Lower lobe of right lung (tissue), 2 donors: ENCODE results near the gene ULK1. TPM values are rescaled to one million over a fixed set of nuclear protein-coding genes. Genes with fewer than 3 reads are reported as not detected.
"Not testable (repeated sequence)": the region's sequence is repeated elsewhere in the genome, so short reads cannot be mapped to it uniquely, and the experiment has no call there.

Experiments
- ATAC-seq, 2 donors: fragments of 200-7000 bp; cut with Tn5 transposase; one replicate each; pipeline ENCODE4 v1.9.1; 2020 to 2022; ENCODE audit warnings: mild to moderate bottlenecking in 2 of 2, moderate library complexity in 2 of 2
- DNase-seq: peaks from one replicate; pipeline ENCODE4 v3.0.0-alpha.2; 2020
- H3K27ac ChIP-seq: fragments of 200-600 bp; one replicate; pipeline ENCODE4 v1.8.0; 2022
- H3K27me3 ChIP-seq: fragments of 200-600 bp; one replicate; pipeline ENCODE4 v1.8.0; 2022; ENCODE audit warnings: low read depth
- H3K36me3 ChIP-seq: fragments of 200-600 bp; one replicate; pipeline ENCODE4 v1.8.0; 2022; ENCODE audit warnings: mild to moderate bottlenecking
- H3K4me1 ChIP-seq: fragments of 200-600 bp; one replicate; pipeline ENCODE4 v1.8.0; 2022
- H3K4me3 ChIP-seq: fragments of 200-600 bp; one replicate; pipeline ENCODE4 v1.8.0; 2022; ENCODE audit warnings: mild to moderate bottlenecking
- H3K9me3 ChIP-seq: fragments of 200-600 bp; one replicate; pipeline ENCODE4 v1.8.0; 2022
- CTCF ChIP-seq: fragments of 200-600 bp; IDR thresholded peaks from one replicate; pipeline ENCODE4 v1.8.0; 2022; ENCODE audit warnings: antibody characterized with exemption, mild to moderate bottlenecking
- intact Hi-C: fragments of 100-400 bp; cut with DNase I; formaldehyde crosslinking; loops from one replicate; pipeline ENCODE4 v1.11.0; 2022
- total RNA-seq: library from RNA; stranded (reverse); fragmentation: NEBNext Ultra II Directional; extraction: Animal tissue kit (Norgen Biotek cat#: 25700); gene quantifications from one replicate; pipeline ENCODE4 v1.2.1, GENCODE V29; 2021
- donor health status: DM: no; HTN: yes; CAD: no; lungs with severe emphysema.

The ULK1 gene
- total RNA-seq, 1 donor from 2014 or later, result 32.2 TPM

- Histone ChIP-seq H3K4me3 (no peak overlapping the region), H3K36me3 (no peaks in the 10 kb centered on the region), H3K27me3 (no peaks in the 10 kb centered on the region), H3K27ac (no peak overlapping the region), H3K4me1 (no peaks in the 10 kb centered on the region), H3K9me3 (no peaks in the 10 kb centered on the region)
- no peak for TF ChIP-seq CTCF
- intact Hi-C loops, result no loop called here
- DNase-seq (no peak), ATAC-seq (no peak)
These were observed 26.3 kb upstream of the ULK1 start for GRCh38 chr12:131867891-131868675.

GRCh38 chr12:131869871-131870418, 24.5 kb upstream of the ULK1 start:
- H3K27me3 ChIP-seq, result no peaks in the 10 kb centered on the region
- H3K36me3 ChIP-seq, result no peaks in the 10 kb centered on the region
- no peak for ATAC-seq
- H3K27ac ChIP-seq, result no peak overlapping the region
- no peak for DNase-seq
- H3K4me3 ChIP-seq, result no peak overlapping the region
- no peak for TF ChIP-seq CTCF
- intact Hi-C loops, result no loop called here
- H3K9me3 ChIP-seq, result no peaks in the 10 kb centered on the region
- no peaks in the 10 kb centered on the region for H3K4me1 ChIP-seq

- no peak for TF ChIP-seq CTCF
These were observed 22.7 kb upstream of the ULK1 start for GRCh38 chr12:131871677-131872076.

GRCh38 chr12:131872154-131873051, 22.0 kb upstream of the ULK1 start:
- no peak overlapping the region for H3K4me3 ChIP-seq
- H3K27ac ChIP-seq, result no peak overlapping the region
- TF ChIP-seq CTCF, result no peak
- H3K27me3 ChIP-seq, result no peaks in the 10 kb centered on the region
- no peaks in the 10 kb centered on the region for H3K4me1 ChIP-seq
- intact Hi-C loops, result no loop called here
- DNase-seq (no peak), ATAC-seq (peak; percentile 58 to 75)
- H3K36me3 ChIP-seq, result no peaks in the 10 kb centered on the region
- no peaks in the 10 kb centered on the region for H3K9me3 ChIP-seq

More at GRCh38 chr12:131871677-131872076, 22.7 kb upstream of the ULK1 start:
- H3K9me3 ChIP-seq, result no peaks in the 10 kb centered on the region
- H3K4me3 ChIP-seq, result no peak overlapping the region
- intact Hi-C loops, result no loop called here
- H3K27me3 ChIP-seq, result no peaks in the 10 kb centered on the region
- no peaks in the 10 kb centered on the region for H3K4me1 ChIP-seq
- DNase-seq (no peak), ATAC-seq (peak in 1 of 2 donors; percentile 10)
- no peak overlapping the region for H3K27ac ChIP-seq
- H3K36me3 ChIP-seq, result no peaks in the 10 kb centered on the region

- ATAC-seq (no peak), DNase-seq (peak; percentile 39)
- Histone ChIP-seq H3K4me3 (no peak overlapping the region), H3K9me3 (no peaks in the 10 kb centered on the region), H3K36me3 (no peaks in the 10 kb centered on the region), H3K27ac (no peak overlapping the region), H3K27me3 (no peaks in the 10 kb centered on the region), H3K4me1 (no peaks in the 10 kb centered on the region)
- intact Hi-C loops, result no loop called here
- no peak for TF ChIP-seq CTCF
These were observed 21.1 kb upstream of the ULK1 start for GRCh38 chr12:131873293-131873692.

- intact Hi-C loops, ATAC-seq: not testable (repeated sequence)
These were observed 19.4 kb upstream of the ULK1 start for GRCh38 chr12:131874972-131875371.

GRCh38 chr12:131877216-131877615, 17.2 kb upstream of the ULK1 start:
- DNase-seq, H3K36me3 ChIP-seq, H3K4me1 ChIP-seq, intact Hi-C loops, H3K27ac ChIP-seq, H3K27me3 ChIP-seq, H3K4me3 ChIP-seq, ATAC-seq, H3K9me3 ChIP-seq: not testable (repeated sequence)

More at GRCh38 chr12:131874972-131875371, 19.4 kb upstream of the ULK1 start:
- H3K27me3 ChIP-seq, H3K36me3 ChIP-seq, H3K9me3 ChIP-seq, H3K4me1 ChIP-seq, DNase-seq, H3K27ac ChIP-seq, H3K4me3 ChIP-seq: not testable (repeated sequence)

- H3K4me3 ChIP-seq, H3K27me3 ChIP-seq, H3K4me1 ChIP-seq, H3K27ac ChIP-seq, H3K36me3 ChIP-seq, ATAC-seq, H3K9me3 ChIP-seq, intact Hi-C loops, DNase-seq: not testable (repeated sequence)
These were observed 16.0 kb upstream of the ULK1 start for GRCh38 chr12:131878436-131878835.
